ENCODE measurements around the gene ANKRD34A.

The ANKRD34A gene

GRCh38 chr1:145918992-145919939 lies 45.1 kb downstream of the ANKRD34A start:
- Histone ChIP-seq H3K36me3 (peaks cover 17% of the 10 kb centered on the region), H3K27ac (peak overlapping the region; percentile 97), H3K4me1 (ENCODE audit: control insufficient read depth in 1 of 2, insufficient read depth in 1 of 2, low read depth in 1 of 2, low read length in 1 of 2) (peaks cover 47 to 53% of the 10 kb centered on the region in 2 experiments), H3K4me3 (ENCODE audit: low read depth in 1 of 2, low read length in 1 of 2) (peak overlapping the region; percentile 86 to 92), H3K9me3 (no peaks in the 10 kb centered on the region), H3K27me3 (no peaks in the 10 kb centered on the region)
- TF ChIP-seq, protein P1, sequence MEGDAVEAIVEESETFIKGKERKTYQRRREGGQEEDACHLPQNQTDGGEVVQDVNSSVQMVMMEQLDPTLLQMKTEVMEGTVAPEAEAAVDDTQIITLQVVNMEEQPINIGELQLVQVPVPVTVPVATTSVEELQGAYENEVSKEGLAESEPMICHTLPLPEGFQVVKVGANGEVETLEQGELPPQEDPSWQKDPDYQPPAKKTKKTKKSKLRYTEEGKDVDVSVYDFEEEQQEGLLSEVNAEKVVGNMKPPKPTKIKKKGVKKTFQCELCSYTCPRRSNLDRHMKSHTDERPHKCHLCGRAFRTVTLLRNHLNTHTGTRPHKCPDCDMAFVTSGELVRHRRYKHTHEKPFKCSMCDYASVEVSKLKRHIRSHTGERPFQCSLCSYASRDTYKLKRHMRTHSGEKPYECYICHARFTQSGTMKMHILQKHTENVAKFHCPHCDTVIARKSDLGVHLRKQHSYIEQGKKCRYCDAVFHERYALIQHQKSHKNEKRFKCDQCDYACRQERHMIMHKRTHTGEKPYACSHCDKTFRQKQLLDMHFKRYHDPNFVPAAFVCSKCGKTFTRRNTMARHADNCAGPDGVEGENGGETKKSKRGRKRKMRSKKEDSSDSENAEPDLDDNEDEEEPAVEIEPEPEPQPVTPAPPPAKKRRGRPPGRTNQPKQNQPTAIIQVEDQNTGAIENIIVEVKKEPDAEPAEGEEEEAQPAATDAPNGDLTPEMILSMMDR (IDR thresholded peaks at IDR 0.05): peak; percentile 30

DNA sequence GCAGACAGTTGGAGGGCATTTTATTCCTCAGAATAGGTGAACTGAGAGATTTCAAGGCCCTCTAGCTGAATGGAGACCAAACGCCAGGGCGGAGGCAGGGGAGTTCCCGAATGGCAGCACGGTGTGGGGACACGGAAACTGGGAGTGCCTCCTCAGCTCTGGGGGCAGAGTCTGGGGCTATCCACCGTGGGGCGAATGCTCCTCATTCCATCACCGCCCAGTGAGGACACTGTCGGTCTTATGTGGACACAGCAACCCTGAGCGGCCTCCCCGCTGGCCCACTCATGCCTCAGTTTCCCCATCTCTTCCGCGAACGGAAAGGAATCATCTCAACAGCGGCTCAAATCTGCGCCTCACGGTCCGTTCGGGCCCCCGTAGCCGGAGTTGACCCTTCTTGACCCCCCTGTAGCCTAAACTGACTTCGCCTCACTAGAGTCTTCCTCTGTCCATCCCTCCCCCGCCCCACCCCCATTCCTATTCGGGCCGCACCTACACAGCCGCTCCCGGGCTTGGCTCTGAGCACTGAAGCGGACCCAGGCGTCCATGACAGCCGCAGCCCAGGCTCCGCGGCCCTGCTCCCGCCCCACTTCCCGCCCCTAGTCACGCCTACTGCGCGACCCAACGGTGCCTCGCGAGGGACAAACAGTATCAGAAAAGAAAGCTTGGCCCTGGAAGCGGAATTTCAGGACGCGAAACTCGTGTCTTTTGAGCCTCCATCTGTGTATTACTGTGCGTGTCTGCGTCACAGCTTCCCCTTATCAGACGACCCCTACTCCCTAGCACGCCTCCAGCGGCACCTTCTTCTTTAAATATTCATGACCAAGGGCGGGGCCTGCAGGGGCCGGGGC lies 46.0 kb downstream of the ANKRD34A start, which contains the start of gene PEX11B:
TSS of gene PEX11B (minus strand) at position 574 of the 848 bp plus-strand sequence. CDS start at position 545, 29 bp downstream.
- H3K4me3 ChIP-seq (ENCODE audit: low read depth in 1 of 2, low read length in 1 of 2): peak within 1 kb of the TSS; percentile 86 to 92
- TF ChIP-seq, protein P1 (IDR thresholded peaks at IDR 0.05): peak; percentile 31
- H3K36me3 ChIP-seq: peaks cover 18% of the 10 kb centered on the region

DNA sequence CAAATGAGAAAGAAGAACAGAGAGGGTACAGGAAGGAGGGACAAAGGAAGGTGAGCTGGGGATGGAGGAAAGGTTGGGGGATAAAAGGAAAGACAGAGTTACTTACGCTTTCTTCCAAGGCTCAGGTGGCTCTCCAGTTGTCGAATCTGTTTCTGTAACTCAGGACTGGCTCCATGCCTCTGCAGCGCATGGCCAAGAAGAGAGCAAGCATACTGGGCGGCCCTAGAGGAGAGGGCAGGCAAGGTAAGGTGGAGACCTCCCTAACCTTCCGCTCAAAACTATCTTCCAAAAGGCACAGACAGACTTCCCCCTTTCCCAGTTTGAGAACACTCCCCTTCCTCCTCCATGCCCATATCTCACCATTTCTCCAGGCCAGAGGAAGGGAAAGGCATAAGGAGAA lies 46.8 kb downstream of the ANKRD34A start:
- H3K36me3 ChIP-seq: peaks cover 22% of the 10 kb centered on the region
- H3K4me1 ChIP-seq (ENCODE audit: control insufficient read depth in 1 of 2, insufficient read depth in 1 of 2, low read depth in 1 of 2, low read length in 1 of 2): peaks cover 37 to 40% of the 10 kb centered on the region in 2 experiments
- peak overlapping the region; percentile 86 to 92 for H3K4me3 ChIP-seq (ENCODE audit: low read depth in 1 of 2, low read length in 1 of 2)
- H3K27me3 ChIP-seq: no peaks in the 10 kb centered on the region
- TF ChIP-seq, protein P1 (IDR thresholded peaks at IDR 0.05): no peak
- no peaks in the 10 kb centered on the region for H3K9me3 ChIP-seq
- peak overlapping the region; percentile 97 for H3K27ac ChIP-seq

More for the DNA sequence above, 46.0 kb downstream of the ANKRD34A start, which contains the start of gene PEX11B:
- H3K4me1 ChIP-seq (ENCODE audit: control insufficient read depth in 1 of 2, insufficient read depth in 1 of 2, low read depth in 1 of 2, low read length in 1 of 2): peaks cover 45 to 48% of the 10 kb centered on the region in 2 experiments
- H3K27me3 ChIP-seq: no peaks in the 10 kb centered on the region
- no peaks in the 10 kb centered on the region for H3K9me3 ChIP-seq
- H3K27ac ChIP-seq: peak within 1 kb of the TSS; percentile 97

DNA sequence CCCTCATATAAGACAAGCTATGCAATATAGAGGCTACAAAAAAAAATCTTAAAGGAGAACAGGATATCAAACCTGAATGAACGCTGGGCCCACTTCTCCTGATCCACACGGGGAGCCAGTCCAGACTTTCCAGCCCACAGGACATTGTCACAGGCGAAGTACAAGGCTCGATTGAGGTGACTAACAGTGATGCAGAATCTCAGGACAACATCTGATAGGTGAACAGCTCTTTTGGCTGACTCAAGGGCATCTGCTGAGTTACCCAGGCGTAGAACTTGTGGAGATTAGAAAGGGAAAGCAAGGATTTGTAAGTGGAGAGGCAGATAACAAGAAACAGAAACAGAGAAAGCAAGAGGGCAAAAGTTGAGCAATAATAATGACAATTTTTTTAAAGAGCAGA lies 47.6 kb downstream of the ANKRD34A start:
- Histone ChIP-seq H3K27ac (no peak overlapping the region), H3K9me3 (no peaks in the 10 kb centered on the region), H3K27me3 (no peaks in the 10 kb centered on the region), H3K4me1 (ENCODE audit: control insufficient read depth in 1 of 2, insufficient read depth in 1 of 2, low read depth in 1 of 2, low read length in 1 of 2) (peaks cover 28 to 32% of the 10 kb centered on the region in 2 experiments), H3K36me3 (peaks cover 30% of the 10 kb centered on the region), H3K4me3 (ENCODE audit: low read depth in 1 of 2, low read length in 1 of 2) (no peak overlapping the region)
- TF ChIP-seq, protein P1 (IDR thresholded peaks at IDR 0.05): no peak

DNA sequence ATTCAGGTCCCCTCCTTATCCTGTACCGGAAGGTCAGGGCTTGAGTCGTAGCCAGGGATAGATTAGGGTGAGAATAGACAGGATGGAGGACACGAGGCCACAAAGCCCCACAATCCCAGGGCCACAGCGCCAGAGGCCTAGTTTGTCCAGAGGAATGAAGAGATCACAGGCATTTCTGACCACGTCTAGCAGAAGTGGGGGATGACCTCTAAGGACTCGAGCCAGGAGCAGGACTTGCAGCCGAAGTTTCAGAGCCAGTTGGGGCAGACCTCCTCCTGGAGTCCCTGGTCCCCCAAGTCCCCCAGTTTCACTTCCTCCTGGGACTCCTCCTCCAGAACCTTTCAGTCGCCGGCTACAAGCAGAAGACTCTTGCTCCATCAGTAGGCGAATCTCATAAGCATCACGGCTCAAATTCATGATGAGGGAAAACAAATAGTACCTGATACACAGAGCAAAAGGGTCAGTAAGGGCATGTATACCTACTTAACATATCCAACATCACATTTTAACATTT lies 52.2 kb downstream of the ANKRD34A start:
- H3K27ac ChIP-seq: no peak overlapping the region
- peaks cover 0 to 4% of the 10 kb centered on the region in 2 experiments for H3K4me1 ChIP-seq (ENCODE audit: control insufficient read depth in 1 of 2, insufficient read depth in 1 of 2, low read depth in 1 of 2, low read length in 1 of 2)
- TF ChIP-seq, protein P1 (IDR thresholded peaks at IDR 0.05): no peak
- no peaks in the 10 kb centered on the region for H3K27me3 ChIP-seq
- no peaks in the 10 kb centered on the region for H3K9me3 ChIP-seq
- H3K4me3 ChIP-seq (ENCODE audit: low read depth in 1 of 2, low read length in 1 of 2): no peak overlapping the region
- peaks cover 44% of the 10 kb centered on the region for H3K36me3 ChIP-seq

Measured in neutrophil (primary cell).